Activated naive CD8-positive, alpha-beta T cell treated with anti-CD3 and anti-CD28 coated beads, Interleukin-2, amount 50 U/mL, for 16 hours (primary cell): ENCODE measurements around the gene YTHDC2.
A peak's percentile ranks its signal among the peaks of the same experiment; 100 is the strongest.

Source experiments
- DNase-seq: peaks from one replicate; pipeline ENCODE4 v3.0.0-alpha.2; 2020; ENCODE audit warnings: low read depth, low spot score

The YTHDC2 gene

DNA sequence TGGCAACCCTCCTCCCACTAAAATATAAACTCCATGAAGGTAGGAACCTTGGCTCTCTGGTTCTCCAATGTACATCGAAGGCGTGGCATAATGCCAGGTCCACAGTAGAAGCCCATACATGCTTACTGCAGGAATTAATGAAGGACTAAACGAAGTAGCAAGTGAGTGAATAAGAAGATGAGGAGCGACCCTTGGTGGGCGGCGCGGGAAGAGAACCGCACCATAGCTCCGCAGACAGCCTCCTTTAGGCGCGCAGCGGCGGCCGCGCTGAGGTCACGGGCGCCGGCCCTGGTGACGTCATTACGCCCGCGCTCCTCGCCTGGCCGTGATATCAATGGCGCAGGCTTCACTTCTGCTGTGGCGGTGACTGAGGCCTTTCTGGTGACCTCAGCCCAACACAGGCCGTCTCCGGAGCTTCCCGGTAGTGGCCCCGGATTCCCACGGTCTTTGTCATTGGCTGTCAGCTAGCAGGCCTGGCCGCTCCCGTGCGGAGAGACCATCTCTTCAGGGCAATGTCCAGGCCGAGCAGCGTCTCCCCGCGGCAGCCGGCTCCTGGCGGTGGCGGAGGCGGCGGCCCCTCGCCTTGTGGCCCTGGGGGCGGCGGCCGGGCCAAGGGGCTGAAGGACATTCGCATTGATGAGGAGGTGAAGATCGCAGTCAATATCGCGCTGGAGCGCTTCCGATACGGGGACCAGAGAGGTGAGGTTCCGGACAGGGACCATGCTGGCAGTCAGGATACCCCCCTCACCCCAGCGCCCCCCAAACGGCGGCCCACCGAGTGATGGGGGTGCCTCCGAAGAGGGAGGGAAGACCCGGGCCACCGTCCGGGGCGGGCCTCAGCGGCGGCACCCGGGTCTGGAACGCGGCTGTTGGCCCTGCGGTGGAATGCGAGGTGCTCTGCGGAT lies at the start of gene YTHDC2:
YTHDC2 (plus strand) TSS at position 311 of the 905 bp plus-strand sequence; CDS start at position 513, 202 bp downstream.
- peak; percentile 79 for DNase-seq

DNA sequence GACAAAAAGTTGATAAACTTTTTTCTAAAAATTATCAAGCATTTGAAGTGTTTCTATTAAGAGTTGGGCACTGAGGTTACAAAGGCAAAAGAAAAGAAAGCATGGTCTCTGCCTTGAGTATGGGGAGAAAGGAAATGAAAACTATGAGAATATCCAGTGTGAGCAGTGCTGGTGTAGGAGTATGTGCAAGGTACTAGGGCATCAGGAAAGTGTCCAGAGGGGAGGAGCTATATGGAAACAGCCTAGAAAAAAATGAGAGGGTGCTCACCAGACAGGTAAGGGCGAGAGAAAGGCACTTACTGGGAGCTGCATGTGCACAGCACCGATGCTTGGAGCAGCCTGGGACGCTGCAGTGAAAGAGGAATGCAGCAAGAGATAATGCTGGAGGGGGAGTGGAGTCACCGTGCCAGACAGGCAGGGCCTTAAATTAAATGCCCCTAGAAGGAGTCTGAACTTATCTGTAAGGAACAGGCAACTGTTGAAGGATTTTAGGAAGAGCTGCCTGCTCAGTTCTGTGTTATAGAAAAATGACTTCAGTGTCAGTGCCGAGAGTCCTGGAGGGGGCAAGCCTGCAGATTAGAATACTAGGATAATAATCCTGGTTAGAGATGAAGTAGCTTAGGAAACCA lies 39.3 kb upstream of the YTHDC2 start:
- DNase-seq: no peak

DNA sequence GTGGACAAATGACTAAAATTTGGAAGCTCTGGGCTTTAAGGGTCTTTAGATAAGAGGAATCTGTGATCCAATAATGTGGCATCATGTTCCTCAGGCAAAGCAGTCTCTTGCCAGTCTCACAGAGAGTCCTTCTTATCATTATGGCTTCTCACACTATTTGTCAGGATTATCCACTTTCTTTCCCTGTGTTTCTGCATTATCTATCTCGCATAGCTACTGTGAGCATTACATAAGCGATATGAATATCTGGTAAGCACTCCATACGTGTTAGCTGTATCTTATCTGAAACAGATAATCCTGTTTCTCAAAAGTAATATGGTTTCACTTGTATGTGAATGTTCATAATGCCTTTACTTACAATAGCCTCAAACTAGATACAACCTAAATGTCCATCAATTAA lies 34.8 kb upstream of the YTHDC2 start:
- DNase-seq: no peak

DNA sequence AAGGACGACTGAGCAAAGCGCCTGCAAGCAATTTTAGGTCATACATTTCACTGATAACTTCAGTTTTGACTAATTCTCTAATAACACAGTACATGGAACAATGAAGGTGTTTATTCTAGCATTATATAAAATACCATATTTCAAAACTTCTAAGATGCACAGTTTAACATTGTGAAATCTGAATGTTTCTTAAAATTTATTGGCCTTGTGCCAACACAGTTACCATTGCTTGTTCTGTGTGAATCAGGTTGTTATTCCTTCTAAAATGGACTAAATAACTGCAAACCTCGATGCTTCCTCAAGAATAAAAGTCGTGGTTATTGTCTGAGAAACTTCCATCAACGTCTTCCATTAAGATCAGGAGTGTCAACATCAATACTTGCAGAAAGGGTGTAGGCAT lies 33.3 kb upstream of the YTHDC2 start:
- no peak for DNase-seq

DNA sequence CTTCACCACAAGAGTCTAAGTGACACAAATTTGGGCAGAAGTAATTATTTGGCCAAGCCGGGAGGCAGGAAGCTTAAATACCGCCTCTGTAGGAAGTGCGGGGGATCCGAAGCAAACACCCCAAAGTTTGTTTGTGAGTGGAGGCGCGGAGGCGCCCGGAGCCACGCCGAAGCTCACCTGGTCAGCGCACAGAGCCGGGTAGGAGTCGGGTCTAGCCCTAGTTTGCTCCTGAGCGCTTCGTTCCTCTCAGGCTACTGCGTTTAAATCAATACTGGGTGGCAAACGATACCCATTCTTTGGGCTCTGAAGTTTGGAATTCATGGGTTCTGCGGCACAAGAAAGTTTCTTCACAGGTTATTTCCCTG lies 26.1 kb upstream of the YTHDC2 start:
- DNase-seq: no peak

DNA sequence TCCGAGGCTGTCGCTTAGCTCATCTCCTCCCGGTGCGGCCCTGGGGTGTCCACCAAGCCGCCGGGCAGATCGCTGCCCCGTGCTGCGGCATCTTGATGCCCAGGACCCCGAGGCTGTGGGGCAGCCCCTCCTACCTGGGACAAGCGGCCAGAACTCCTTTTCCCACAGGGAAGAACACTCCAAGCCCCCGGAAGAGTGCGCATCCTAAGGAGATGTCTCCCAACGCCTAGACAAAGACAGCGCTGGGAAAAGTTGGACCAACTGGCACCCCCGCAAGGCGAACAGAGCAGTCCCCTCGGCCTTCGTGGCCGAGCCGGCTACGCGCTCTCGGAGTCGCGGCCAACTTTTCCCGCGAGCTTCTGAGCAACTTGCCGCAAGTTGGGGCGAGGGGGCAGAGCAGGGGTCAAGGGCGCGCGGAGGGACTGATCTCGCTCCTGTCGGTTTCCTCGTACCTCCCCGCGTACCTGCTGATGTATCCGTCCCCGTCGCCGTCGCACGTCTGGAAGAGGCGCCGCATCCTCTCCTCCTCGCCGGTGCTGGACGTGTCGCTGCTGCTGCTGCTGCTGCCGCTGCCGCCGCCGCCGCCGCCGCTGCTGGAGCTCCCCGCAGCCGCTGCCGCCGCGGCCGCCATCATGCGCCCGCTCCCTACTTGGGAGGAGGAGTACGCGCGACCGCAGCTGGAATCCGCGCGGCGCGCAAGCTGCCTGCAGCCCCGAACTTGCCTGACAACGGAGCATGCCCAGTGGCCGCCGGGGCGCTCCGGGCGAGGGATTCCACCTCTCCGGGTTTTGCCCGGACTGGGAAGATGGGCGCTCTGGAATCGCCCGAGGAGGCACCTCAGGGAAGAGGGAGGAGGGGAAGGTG lies 25.5 kb upstream of the YTHDC2 start, which contains the start of gene MCC:
MCC (minus strand) TSS at position 673 of the 864 bp plus-strand sequence.
- DNase-seq: no peak

DNA sequence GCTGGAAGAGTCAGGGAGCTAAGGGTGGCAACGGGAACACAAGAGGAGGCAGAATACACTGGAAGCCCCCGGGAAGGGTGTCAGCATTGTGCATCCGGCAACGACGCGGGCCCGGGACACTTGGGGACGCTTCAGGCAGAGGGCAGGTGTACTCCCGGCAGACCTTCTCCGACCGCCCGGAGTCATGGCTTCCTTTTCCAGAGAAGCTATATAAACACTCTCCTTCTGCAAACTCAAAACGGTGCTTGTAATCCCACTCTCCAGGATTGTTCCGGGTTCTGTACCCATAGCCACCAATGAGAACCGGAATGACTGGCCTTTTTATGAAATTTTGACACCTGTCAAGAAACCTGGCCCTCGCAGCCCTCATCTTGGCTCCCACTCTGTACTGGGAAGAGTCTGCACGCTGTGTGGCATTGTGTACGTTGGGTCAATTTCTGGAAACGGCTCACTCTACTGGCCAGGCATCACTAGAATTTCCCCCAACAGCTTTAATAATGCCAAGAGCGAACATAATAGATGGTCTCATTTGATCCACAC lies 24.8 kb upstream of the YTHDC2 start:
- no peak for DNase-seq

DNA sequence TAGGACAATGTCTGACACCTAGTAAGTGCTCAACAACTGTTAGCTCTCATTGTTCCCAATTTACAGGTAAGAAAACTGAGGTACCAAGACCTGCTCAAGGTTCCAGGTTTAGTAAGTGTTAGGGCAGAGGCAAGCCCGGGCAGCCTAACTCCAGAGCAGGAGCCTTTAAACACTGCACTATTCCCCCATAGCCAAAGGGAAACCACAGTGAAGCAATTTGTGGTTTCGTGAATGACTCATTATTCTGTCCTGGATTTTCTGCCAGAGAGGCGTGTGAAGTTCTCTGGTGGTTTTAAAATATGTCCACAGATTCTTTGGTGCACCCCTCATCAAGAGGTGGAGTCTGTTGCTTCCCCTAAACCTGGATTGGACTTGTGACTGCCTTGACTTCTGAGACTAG lies 24.2 kb upstream of the YTHDC2 start:
- DNase-seq: no peak

DNA sequence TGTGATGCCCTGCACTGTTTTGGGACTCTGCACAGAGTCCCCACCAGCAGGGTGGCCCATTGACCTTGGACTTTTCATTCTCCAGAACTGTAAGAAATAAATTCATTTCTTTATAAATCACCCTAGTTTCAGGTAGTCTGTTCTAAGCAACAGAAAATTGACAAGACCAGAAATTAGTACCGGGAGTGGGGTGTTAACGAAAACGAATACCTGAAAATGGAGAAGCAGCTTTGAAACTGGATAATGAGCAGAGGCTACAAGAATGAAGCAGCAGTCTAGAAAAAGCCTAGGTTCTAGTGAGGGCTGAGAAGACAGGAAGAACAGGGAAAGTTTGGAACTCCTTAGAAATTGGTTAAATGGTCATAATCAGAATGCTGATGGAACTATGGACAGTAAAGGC lies 23.2 kb upstream of the YTHDC2 start:
- no peak for DNase-seq

DNA sequence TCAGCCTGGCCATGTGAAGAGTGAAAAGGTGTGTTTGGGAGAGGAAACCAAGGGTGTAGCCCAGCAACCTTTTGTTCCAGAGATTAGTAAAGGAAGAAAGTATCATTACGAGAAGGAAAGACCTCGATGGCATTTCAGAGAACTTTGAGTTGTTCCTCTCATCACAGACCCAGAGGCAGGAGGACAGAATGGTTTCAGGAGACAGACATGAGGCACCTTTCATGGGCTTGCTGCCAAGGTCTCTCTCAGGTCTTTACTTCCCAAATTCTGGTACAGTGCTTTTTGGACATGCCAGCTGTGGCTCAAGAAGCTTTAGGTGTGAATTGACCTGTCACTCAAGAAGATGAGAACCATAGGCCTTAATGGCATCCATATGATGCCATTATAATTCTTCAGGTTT lies 22.5 kb upstream of the YTHDC2 start:
- DNase-seq: no peak

DNA sequence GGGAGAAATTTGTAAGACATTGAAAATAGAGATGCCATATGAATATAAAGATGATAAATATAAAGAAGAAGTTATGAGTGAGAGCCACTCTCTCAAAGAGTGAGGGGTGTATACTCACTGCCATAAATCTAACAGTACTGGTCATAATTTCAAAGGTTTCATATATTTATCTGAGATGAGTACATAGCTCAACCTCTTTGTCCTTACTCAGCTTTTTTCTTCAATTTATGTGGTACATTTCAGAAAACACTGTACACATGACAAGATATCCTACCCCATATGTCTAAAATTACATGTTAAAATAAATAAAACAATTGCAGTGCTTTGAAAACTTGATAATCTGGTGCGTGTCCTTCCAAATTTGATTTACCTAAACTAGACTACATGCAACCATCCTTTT lies 20.0 kb upstream of the YTHDC2 start:
- DNase-seq: no peak

DNA sequence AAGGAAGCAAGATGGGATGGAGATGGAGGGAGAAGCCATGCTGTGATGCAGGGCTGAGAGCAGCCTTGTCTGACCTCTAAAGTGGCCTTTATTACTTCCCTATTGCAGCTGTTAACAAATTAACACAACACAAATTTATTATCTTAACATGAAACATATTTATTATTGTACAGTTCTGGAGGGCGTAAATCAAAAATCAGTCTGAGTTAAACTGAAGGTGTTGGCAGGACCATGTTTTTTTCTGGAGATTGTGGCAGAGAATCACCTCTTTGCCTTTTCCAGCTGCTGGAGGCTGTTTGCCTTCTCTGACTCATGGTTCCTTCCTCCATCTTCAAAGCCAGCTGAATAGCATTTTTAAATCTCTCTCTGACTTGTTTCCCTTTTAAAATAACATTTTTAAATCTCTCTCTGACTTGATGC lies 18.1 kb upstream of the YTHDC2 start:
- DNase-seq: no peak

DNA sequence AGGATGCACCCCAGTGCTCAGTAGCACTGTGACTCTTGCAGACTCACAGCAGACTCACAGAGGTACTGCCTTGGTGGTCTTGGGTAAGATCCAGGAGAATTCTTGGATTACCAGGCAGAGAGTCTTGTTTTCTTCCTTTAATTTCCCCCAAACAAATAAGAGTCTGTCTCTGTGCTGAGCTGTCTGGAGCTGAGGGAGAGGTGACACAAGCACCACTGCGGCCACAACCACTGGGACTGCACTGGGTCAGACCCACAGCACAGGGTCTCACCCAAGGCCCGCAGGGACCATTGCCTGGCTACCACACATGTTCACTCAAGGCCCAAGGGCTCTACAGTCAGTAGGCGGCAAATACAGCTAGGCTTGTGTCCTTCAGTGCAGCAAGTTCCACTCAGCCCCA lies 11.4 kb upstream of the YTHDC2 start:
- DNase-seq: no peak

DNA sequence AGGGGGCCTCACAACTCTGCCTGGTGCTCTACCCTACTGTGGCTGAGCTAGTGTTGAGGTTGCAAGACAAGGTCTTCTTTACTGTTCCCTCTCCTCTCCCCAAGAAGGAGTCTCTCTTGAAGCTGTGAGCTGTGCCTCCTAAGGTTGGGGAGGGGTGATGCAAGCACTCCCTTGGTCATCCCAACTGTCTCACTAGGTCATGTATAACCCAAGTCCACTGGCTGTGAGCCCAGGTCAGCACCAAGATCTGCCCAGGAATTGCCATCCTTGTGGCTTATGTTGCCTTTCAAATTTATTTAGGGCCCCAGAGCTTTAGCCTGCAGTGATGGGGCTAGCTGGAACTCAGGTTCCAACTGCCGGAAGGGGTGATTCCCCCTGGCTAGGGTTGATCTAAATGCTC lies 10.3 kb upstream of the YTHDC2 start:
- no peak for DNase-seq

DNA sequence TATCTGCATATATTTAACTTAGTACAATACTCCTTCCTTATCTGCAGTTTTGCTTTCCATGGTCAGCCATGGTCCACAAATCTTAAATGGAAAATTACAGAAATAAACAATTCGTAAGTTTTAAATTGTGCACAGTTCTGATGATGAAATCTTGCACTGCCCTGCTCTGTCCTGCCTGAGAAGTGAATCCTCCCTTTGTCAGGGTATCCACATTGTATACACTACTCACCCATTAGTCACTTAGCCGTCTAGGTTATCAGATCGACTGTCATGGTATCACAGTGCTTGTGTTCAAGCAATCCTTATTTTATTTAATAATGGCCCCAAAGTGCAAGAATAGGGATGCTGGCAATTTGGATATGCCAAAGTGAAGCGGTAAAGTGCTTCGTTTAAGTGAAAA lies 8.3 kb upstream of the YTHDC2 start:
- no peak for DNase-seq

DNA sequence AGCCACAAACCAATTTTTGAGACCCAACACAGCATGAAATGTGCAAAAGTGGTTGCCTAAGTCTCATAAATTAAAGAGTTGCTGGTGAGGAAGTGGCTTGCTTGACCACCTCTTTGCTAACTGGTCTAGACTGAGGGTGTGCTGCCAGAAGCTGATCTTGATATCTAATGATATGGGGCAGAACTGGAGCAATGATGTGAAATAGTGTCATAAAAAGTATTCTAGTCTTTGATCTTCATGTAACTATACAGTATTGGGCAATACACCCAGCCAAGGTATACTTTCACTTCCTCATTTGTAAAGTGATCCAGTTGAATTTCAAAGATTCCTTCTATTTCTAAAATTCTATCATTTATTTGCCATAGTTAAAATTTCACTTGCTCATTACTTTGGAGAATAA lies 5.9 kb upstream of the YTHDC2 start:
- DNase-seq: no peak

DNA sequence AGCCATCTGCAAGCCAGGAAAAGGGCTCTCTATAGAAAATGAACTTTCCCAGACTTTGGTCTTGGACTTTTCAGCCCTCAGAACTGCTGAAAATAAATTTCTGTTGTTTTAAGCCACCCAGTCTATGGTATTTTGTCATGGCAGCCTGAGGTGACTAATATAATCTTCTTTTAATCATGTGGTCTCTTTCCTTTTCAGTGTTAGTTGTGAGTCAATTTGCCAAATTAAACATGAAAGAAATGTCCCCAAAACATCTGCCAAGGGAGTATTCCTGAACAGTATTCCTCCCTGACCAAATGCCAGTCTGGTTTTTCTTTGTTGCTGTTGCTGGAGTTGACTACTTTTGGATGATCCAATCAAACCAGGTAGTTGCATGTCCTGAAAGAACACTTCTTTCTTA lies 4.7 kb upstream of the YTHDC2 start:
- DNase-seq: no peak

DNA sequence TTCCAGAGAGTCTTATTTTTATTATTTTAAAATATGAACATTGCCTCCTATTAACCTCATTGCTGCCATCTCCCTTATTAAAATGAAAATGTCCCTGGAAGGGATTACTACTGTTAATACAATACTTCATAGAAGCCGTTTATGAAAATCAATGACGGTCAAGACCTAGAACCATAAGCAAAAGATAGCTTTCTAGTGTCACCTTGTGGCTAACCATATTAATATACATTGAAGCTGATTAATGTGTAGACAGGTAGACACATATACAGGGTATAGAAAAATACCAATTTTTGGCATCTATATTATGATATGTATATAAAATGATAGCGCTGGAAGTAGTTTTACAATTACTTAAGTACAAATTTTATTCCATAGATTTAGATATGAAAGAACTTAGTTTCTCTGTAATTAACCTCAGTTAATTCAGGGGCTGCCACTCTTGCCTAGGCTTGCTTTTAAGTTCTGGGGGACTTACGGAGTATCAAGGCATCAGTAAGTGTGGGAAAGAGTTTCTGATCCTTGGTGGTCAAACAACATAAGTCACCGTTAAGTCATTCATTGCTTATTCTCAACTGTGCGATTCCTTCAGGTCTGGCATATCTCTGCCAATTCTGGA lies 2.5 kb upstream of the YTHDC2 start:
- no peak for DNase-seq

DNA sequence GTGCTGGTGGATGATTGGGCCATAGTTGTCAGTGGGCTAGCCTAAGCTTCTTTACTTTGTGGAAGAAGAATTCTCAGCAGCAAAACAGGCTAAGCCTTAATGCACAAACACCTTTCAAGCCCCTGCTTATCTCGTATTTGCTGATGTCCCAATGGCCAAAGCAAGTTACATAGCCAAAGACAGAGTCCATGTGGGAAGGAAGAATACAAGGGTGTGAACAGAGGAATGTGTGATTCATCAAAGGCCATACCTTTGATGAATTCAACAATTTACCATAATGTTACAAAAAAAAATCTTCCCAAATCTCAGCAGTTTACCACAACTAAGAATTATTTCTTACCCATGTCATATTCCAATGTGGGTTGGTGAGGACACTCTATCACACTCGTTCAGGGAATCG lies 1.2 kb upstream of the YTHDC2 start:
- no peak for DNase-seq

DNA sequence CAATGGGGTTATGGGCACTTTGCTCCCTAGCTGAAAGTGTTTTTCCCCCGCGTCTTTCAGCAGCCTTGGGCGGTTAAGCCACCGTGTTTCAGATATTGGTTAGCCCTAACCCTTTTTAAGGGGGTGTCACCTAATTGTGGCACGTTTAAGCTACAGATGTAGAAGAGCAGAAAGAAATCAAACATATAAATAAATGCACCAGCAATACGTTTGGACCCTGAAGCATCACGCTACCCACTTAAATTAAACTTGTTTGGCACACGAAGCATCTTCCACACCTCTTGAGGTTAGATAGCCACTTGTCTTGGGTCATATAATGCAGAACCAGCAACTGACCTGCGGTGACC lies 768 bp downstream of the YTHDC2 start:
- DNase-seq: no peak

DNA sequence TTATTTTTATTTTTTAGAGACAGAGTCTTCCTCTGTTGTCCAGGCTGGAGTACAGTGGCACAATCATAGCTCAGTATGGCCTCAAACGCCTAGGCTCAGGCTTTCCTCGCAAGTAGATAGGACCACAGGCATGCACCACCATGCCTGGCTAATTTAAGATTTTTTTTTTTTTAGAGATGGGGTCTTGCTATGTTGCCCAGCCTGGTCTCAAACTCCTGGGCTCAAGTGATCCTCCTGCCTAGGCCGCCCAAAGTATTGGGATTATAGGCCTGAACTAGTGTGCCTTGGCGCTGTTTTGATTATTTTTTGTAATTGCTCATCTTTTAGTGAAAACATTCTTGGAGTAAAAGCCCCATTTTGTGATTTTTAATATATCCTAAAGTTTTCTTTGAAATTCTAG lies 5.4 kb downstream of the YTHDC2 start:
- no peak for DNase-seq

DNA sequence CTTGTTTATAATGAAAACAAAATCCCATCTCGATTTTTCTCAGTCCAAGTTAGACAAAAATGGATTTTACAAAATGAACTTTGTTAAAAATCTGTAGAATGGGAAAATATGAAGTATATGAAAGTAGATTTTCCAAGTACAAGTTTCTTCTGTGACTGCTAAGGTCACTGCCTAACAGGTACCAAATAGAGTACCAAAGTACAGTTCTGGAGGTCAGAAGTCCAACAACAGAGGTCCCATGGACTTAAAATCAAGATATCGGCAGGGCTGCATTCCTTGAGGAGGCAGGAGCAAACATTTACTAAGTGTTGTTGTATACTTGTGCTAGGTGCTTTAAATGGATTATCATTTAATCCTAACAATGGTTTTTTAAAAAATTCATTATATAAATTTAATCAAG lies 5.9 kb downstream of the YTHDC2 start:
- DNase-seq: no peak
